Inferior parietal cortex (tissue), 1 donor: Measurements from ENCODE around the gene CTU1.
A peak's percentile ranks its signal among the peaks of the same experiment; 100 is the strongest.
"Not testable (repeated sequence)": the region's sequence is repeated elsewhere in the genome, so short reads cannot be mapped to it uniquely, and the experiment has no call there.

ENCODE experiments used
- DNase-seq: peaks from one replicate; pipeline ENCODE4 v3.0.0-alpha.2; 2016; ENCODE audit errors: extremely low spot score

Gene CTU1

DNA sequence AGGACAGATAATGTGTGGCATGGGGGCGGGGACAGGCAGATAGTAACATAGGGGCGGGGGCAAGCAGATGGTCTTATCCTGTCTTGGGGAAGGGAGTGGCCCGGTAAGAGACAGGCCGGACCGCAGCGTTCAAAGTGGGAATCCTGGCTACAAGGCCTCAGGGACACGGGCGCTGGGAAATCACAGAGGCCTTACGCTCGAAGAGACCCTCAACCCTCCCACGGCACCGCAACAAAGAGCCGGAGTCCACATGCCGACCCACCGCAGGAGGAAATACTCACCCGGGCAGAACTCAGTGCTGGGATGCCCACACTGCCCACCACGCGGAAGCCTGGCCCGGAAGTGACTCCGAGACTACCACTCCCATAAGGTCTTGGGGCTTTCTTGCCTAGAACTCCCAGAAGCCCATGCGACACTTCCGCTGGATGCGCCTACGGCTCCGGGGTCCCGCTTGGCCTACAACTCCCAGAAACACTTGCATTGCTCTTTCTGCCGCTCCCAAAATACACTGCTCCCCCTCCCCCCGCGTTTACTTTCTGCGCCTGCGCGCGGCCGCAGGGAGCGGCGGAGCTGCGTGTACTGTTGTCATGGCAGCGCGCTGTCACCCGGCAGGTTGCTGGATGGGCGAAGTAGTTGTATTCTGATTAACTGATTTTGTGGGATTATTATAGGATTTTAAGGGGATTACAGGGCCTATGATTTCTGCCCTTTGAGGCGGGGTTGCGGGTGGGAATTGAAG, at the start of gene CTU1:
CTU1 (minus strand) TSS at position 344 of the 739 bp plus-strand sequence. CDS start 3,840 bp downstream, outside the sequence.
- DNase-seq = peak; percentile 98

DNA sequence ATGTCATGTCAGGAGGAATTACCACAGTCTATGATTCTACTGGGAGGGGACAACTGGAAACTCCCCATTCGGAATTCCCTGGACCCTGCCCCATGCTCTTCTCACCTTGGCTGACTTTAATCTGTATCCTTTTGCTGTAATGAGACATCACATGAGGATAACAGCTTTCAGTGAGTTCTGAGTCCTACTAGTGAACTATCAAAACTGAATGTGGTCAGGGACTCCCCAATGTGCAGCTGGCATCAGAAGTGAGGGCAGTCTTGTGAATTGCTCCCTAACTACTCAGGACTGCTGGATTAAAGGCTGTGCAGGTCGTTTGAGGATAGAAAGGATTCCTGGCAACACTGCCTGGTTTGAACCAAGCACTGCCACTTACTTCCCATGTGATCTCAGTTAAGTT, 49.1 kb upstream of the CTU1 start:
- no peak for DNase-seq

- DNase-seq = no peak
These were observed 48.5 kb upstream of the CTU1 start for GRCh38 chr19:51156710-51157109.

DNA sequence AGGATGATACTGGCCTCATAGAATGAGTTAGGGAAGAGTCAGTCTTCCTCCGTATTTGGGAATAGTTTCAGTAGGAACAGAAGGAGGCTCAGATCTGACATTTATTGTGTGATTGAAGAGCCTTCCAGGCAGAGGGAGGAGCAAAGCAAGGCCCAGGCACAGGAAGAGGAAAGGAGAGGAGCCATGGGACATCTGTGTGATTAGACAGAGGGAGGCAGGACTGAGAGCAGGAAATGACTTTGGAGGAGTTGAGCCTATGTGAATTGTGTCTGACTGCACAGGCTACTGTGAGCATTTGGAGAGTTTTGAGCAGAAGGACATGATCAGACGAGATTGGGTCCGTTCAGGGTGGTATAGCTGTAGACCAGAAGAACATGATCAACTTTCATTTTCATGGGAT, 42.4 kb upstream of the CTU1 start:
- DNase-seq = no peak

DNA sequence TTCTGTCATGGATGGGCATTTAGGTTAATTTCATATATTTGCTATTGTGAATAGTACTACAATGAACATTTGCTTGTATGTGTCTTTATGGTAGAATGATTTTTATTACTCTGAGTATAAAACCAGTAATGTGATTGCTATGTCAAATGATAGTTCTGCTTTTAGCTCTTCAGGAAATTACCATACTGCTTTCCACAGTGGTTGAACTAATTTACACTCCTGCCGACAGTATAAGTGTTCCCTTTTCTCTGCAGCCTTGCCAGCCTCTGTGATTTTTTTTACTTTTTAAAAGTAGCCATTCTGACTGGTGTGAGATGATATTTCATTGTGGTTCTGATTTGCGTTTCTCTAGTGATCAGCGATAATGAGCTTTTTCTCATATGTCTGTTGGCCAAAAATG, 40.4 kb upstream of the CTU1 start:
- no peak for DNase-seq

- no peak for DNase-seq
These were observed 39.5 kb upstream of the CTU1 start for GRCh38 chr19:51147663-51148062.

GRCh38 chr19:51146751-51147150, 38.5 kb upstream of the CTU1 start:
- no peak for DNase-seq

GRCh38 chr19:51145916-51146493, 37.8 kb upstream of the CTU1 start:
- no peak for DNase-seq

DNA sequence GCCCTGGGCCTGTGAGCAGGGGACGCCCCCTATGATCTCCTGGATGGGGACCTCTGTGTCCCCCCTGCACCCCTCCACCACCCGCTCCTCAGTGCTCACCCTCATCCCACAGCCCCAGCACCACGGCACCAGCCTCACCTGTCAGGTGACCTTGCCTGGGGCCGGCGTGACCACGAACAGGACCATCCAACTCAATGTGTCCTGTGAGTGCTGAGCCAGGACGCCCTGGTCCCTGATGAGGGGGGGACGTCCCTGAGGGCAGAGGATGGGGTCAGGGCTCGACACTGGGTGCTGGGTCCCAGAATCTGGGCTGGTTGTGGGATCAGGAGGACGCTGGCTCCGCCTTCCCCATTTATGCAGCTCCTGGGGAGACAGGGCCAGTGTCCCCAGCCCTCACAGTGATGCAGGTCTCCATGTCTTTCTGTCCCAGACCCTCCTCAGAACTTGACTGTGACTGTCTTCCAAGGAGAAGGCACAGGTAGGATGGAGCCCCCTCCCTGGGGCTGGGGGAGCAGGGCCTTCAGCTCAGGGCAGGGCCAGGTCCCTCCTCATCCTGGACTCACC, 36.4 kb upstream of the CTU1 start:
- no peak for DNase-seq

DNA sequence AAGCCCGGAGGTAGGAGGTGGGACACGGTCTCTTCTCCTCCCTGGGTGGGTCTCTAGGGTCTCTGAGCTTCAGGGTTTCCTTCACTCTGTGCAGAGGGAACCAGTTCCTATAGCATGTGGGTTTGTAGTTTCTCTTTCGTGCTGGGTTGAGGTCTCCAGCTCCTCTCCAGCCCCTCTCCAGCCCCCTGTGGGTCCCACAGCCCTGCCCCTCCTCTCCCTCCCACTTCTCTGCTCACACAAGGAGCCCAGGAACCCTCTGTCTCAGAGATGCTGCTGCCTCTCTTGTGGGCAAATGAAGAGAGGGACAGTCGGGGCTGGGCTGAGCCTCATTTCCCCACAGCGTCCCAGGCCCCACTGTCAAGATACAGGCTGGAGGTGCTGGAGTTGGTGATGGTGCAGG, 35.3 kb upstream of the CTU1 start:
- DNase-seq = no peak

GRCh38 chr19:51142809-51143475, 34.7 kb upstream of the CTU1 start:
- not testable (repeated sequence) for DNase-seq

DNA sequence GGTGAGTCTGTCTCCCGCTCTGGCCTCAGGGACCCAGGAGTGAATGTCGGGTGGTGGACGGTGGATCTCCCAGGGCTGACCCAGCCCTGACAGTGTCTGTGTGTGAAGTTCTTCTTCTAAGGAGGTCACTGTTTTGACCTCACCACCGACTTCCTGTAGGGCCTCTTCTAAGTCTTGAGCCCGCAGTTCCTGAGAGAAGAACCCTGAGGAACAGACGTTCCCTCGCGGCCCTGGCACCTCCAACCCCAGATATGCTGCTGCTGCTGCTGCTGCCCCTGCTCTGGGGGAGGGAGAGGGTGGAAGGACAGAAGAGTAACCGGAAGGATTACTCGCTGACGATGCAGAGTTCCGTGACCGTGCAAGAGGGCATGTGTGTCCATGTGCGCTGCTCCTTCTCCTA, 33.9 kb upstream of the CTU1 start, which contains the start of gene SIGLEC7:
SIGLEC7 (plus strand) TSS at position 183 of the 400 bp plus-strand sequence; CDS start at position 252, 69 bp downstream.
- DNase-seq = no peak

DNA sequence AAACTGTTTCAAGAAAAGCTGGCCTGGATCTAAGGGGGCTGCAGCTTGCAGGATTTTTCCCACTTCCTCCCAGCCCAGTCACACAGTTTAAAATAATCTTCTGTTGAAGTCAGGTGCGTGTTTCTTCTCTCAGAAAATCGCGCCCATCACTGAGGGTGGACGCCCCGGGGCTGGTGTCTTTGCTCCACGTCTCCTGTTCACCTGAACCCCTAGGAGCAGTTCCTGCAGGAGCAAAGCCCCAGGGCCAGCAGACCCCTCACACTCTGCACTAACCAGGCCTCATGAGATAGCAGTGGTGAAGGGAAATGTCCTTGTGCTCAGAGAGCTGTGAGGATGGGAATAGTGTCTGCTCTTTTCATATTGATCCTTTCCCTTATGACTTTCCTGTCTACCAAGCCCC, 33.0 kb upstream of the CTU1 start:
- DNase-seq = no peak

DNA sequence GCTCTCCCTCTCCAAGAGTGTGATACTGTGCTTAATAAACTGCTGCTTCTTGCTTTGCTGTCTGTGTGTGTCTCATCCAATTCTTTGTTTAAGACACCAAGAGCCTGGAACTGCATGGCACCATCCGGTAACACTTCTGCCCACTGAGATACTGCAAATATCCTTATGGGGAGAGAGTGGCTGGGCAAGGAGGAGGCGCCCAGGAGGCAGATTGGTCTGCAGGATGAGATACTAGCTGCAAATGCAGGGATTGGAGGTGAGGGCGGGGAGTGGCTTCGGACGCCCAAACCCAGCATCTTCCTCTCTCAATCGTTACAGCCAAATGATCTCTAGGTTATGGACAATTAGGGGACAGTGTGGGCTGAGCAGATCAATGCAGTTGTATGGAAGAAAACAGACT, 32.2 kb upstream of the CTU1 start:
- DNase-seq = no peak

DNA sequence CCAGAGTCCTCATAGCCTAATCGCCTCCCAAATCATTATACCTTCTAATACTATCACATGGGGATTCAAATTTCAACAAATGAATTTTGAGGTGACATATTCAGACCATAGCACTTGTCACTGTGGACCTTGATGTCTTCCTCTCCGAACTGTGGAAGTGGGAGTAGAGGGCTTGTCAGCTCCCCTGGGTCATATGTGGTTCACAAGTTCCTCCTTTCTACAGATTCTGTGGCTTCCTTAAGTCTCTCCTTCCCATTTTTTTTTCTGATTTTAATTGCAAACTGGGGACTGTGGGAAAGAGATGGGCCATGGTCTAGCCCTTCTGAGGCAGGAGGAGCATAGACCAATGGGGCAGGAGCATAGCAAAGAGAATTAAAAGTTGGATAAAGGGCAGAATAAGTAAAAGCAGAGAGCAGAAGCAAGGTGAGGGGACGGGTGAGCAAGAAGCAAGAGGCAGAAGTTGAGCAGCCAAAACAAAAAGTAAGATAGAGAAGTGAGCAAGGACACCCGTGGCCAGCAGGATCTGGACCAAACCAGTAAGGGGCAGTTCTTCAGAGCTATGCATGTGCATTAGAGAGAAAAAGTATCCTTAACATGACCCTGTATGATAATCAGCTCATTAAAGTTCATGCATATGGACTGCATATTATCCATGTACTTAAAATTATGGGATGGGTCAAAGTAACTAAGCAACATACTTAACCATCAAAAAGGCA, 31.2 kb upstream of the CTU1 start:
- DNase-seq = no peak

GRCh38 chr19:51138549-51138979, 30.4 kb upstream of the CTU1 start:
- no peak for DNase-seq

GRCh38 chr19:51137792-51138425, 29.7 kb upstream of the CTU1 start:
- DNase-seq = no peak

DNA sequence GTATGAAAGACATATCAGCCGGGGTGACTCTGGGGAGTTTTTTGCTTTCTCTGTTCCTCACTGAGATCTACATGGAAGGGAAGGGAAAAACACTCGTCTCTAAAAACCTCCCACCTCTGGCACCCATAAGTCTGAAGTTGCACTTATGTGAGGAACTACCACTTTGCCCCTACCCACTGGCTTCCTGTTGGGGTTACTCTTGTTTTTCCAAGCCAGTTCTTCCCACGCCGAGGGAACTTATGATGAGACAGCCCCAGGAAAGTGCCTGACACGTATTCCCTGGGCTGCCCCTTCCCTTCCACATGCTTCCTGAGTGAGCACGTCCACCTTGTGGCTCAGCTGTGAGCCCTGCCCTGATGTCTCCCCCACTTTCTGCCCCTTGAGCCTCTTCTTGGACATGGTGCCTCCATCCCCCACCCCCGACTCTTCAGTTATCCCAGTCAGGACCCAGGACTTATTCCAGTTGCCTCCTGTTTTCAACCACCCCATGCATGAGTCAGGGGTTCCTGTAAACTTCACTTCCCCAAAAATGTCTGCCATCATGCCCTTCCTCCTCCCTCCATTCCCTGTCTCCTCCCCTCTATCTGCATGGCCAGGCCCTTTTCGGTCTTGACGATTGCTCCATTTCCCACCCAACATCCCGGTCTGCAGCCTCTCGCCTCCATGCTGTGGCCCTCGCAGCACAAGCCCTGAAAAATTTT, 28.8 kb upstream of the CTU1 start:
- DNase-seq = no peak

DNA sequence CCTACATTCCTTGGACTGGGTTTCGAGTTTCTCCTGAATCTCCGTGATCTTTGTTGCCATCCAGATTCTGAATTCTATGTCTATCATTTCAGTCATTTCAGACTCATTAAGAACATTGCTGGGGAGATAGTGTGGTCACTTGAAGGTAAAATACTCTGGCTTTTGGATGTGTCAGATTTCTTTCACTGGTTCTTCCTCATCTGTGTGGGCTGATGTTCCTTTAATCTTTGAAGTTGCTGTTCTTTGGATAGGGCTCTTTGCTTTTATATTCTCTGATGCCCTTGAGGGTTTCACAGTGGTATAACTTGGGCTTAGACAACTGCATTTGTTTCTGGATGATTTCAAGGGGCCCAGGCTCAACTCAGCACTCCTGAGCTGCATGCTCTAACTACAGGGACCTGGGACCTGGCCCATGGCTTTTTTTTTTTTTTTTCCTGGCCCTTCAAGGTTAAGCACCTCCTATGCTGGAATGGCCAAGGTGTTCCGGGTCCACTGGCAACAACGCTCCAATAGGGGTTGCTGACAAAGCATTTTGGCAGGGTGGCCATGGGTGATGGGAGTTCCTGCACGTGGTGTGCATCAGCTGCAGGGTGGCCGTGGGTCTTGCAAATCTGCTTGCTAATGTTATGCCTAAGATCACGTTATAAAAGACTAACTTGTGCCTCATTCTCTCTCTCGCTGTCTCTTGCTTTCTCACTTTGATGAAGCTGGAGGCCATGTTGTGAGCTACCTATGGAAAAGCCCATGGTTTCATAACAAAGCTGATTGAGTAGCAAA, 28.0 kb upstream of the CTU1 start:
- DNase-seq = no peak

GRCh38 chr19:51135004-51135403, 26.8 kb upstream of the CTU1 start:
- DNase-seq = no peak
